ENCODE measurements around the gene CCDC134. TPM values are rescaled to one million over a fixed set of nuclear protein-coding genes. Genes with fewer than 3 reads are reported as not detected.

Gene CCDC134
- total and polyA plus RNA-seq, 2 of the 13 experiments (the other 11 are each of a cell fraction or from before 2014, with no cell fraction given), result 4.8 to 17.4 TPM

GRCh38 chr22:41800348-41801146 is at the start of gene CCDC134 (continued):
- peak; percentile 17; the same call in 1 of the 2 replicates for TF ChIP-seq CTCF (CRISPR knock-in tag; IDR thresholded peaks at IDR 0.05)
- TF ChIP-seq ZNF550 (CRISPR knock-in tag; IDR thresholded peaks at IDR 0.05; ENCODE audit: borderline replicate concordance), result peak; percentile 25; the same call in 1 of the 2 replicates
- TF ChIP-seq LBX2 (CRISPR knock-in tag; IDR thresholded peaks at IDR 0.05; ENCODE audit: borderline replicate concordance), result peak; percentile 62; the same call in 1 of the 2 replicates
- TF ChIP-seq AGO1 (IDR thresholded peaks at IDR 0.05; ENCODE audit: low read depth, low read length, poor library complexity, severe bottlenecking), result peak; percentile 36
- no peak for TF ChIP-seq NONO (IDR thresholded peaks at IDR 0.05)
- TF ChIP-seq NONO (CRISPR knock-in tag; conservative IDR thresholded peaks at IDR 0.05), result peak; percentile 70
- 0 out of 2 replicates have a peak, but pooled peaks have one; percentile 30 for TF ChIP-seq E2F1 (CRISPR knock-in tag; IDR thresholded peaks at IDR 0.05)
- TF ChIP-seq ZNF543 (CRISPR knock-in tag; IDR thresholded peaks at IDR 0.05), result peak; percentile 73; the same call in 1 of the 2 replicates
- TF ChIP-seq ARNT2 (CRISPR knock-in tag; IDR thresholded peaks at IDR 0.05; ENCODE audit: low read depth), result peak; percentile 18; the same call in 1 of the 2 replicates
- peak; percentile 78; the same call in 1 of the 2 replicates for TF ChIP-seq TFDP1 (CRISPR knock-in tag; IDR thresholded peaks at IDR 0.05; ENCODE audit: borderline replicate concordance)
- 0 out of 2 replicates have a peak, but pooled peaks have one; percentile 62 for TF ChIP-seq PBX3 (CRISPR knock-in tag; IDR thresholded peaks at IDR 0.05; ENCODE audit: borderline replicate concordance)
- TF ChIP-seq ZNF704 (CRISPR knock-in tag; IDR thresholded peaks at IDR 0.05; ENCODE audit: borderline replicate concordance), result peak; percentile 94; the same call in 1 of the 2 replicates
- no peak for TF ChIP-seq PLRG1 (conservative IDR thresholded peaks at IDR 0.05)
- 0 out of 2 replicates have a peak, but pooled peaks have one; percentile 51 for TF ChIP-seq ZNF564 (CRISPR knock-in tag; IDR thresholded peaks at IDR 0.05)
- peak; percentile 66; the same call in 1 of the 2 replicates for TF ChIP-seq CBX5 (CRISPR knock-in tag; IDR thresholded peaks at IDR 0.05; ENCODE audit: borderline replicate concordance)
- no peak for TF ChIP-seq CEBPB (IDR thresholded peaks at IDR 0.05; ENCODE audit: borderline replicate concordance, low read depth, low read length)
- peak; percentile 57; the same call in 1 of the 2 replicates for TF ChIP-seq ZSCAN30 (CRISPR knock-in tag; IDR thresholded peaks at IDR 0.05)
- no peak for TF ChIP-seq MATR3 (CRISPR knock-in tag; IDR thresholded peaks at IDR 0.05)
- no peak for TF ChIP-seq ZFP1 (CRISPR knock-in tag; IDR thresholded peaks at IDR 0.05)
- 0 out of 2 replicates have a peak, but pooled peaks have one; percentile 49 for TF ChIP-seq ZNF766 (CRISPR knock-in tag; IDR thresholded peaks at IDR 0.05; ENCODE audit: borderline replicate concordance)
- TF ChIP-seq MED1 (CRISPR knock-in tag; IDR thresholded peaks at IDR 0.05), result peak; percentile 87
- TF ChIP-seq ZNF749 (CRISPR knock-in tag; IDR thresholded peaks at IDR 0.05; ENCODE audit: borderline replicate concordance), result 0 out of 2 replicates have a peak, but pooled peaks have one; percentile 19
